AG09309 (cell line): ENCODE results near the gene ZNF365.

ENCODE experiments used
- DNase-seq: peaks from one replicate; pipeline ENCODE4 v3.0.0-alpha.2; 2010; ENCODE audit warnings: low read depth
- H3K4me3 ChIP-seq: 2 replicates; pipeline ENCODE4 v1.5.1; 2011; ENCODE audit warnings: mild to moderate bottlenecking, low read depth, low read length, moderate library complexity; ENCODE audit not compliant: control insufficient read depth
- TF ChIP-seq, protein P1 (sequence below): IDR thresholded peaks from 2 replicates; pipeline ENCODE4 v1.5.1; 2011; ENCODE audit warnings: mild to moderate bottlenecking, low read depth, low read length, inconsistent platforms; ENCODE audit not compliant: insufficient read depth, control insufficient read depth; ENCODE audit errors: missing control alignments

The ZNF365 gene

GRCh38 chr10:62373995-62374861, at the start of gene ZNF365:
Gene ZNF365, plus strand, starts transcription at chr10:62374369. Its CDS starts 1,825 bp downstream, at chr10:62376194.
- H3K4me3 ChIP-seq, result peak within 1 kb of the TSS; percentile 69
- no peak for DNase-seq
- TF ChIP-seq, protein P1, sequence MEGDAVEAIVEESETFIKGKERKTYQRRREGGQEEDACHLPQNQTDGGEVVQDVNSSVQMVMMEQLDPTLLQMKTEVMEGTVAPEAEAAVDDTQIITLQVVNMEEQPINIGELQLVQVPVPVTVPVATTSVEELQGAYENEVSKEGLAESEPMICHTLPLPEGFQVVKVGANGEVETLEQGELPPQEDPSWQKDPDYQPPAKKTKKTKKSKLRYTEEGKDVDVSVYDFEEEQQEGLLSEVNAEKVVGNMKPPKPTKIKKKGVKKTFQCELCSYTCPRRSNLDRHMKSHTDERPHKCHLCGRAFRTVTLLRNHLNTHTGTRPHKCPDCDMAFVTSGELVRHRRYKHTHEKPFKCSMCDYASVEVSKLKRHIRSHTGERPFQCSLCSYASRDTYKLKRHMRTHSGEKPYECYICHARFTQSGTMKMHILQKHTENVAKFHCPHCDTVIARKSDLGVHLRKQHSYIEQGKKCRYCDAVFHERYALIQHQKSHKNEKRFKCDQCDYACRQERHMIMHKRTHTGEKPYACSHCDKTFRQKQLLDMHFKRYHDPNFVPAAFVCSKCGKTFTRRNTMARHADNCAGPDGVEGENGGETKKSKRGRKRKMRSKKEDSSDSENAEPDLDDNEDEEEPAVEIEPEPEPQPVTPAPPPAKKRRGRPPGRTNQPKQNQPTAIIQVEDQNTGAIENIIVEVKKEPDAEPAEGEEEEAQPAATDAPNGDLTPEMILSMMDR, result no peak

DNA sequence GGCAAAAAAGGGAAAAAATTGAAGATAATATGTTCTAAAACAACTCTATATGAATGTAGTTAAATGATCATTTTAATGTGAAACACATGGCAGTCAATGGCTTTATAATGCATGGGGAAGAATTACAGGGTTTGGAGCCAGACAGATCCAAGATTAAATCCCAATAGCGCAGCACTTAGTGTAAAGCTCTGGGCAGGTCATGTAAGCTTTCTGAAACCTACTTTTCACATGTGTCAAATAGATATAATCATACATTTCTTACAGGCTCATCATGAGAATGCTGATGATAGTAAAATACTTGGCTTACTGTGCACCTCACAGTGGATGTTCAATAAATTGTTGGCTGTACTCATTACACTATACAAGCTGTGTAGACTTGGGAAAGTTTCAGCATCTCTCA, 48.0 kb upstream of the ZNF365 start:
- TF ChIP-seq, protein P1, result no peak
- no peak for DNase-seq
- H3K4me3 ChIP-seq, result no peak overlapping the region

DNA sequence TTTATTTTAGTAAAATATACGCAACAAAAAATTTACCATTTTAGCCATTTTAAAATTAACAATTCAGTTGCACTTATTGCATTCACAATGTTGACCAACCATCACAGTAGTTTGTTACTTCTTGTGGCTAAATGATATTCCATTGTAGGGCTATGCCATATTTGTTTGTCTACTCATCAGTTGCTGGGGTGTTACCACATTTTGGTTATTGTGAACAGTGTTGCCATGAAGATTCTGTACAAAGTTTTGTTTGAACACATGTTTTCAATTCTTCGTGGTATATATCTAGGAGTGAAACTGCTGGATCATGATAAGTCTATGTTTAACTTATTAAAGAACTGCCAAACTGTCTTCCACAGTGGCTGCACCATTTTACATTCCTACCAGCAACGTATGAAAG, 46.3 kb upstream of the ZNF365 start:
- TF ChIP-seq, protein P1, result no peak
- H3K4me3 ChIP-seq, result no peak overlapping the region
- no peak for DNase-seq

DNA sequence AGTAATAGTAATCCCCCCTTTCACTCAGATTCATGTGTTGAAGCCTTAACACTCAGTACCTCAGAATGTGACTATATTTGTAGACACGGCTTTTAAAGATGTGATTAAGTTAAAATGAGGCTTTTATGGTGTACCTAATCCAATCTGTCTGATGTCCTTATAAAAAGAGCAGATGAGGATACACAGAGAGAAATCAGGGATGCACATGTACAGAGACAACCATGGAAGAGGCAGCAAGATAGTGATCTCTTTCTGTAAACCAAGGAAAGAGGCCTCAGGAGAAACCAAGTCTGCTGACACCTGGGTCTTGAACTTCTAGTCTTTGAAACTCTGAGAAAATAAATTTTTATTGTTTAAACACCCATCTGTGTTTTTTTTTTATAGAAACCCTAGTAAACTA, 44.0 kb upstream of the ZNF365 start:
- TF ChIP-seq, protein P1, result no peak
- DNase-seq, result no peak
- no peak overlapping the region for H3K4me3 ChIP-seq

DNA sequence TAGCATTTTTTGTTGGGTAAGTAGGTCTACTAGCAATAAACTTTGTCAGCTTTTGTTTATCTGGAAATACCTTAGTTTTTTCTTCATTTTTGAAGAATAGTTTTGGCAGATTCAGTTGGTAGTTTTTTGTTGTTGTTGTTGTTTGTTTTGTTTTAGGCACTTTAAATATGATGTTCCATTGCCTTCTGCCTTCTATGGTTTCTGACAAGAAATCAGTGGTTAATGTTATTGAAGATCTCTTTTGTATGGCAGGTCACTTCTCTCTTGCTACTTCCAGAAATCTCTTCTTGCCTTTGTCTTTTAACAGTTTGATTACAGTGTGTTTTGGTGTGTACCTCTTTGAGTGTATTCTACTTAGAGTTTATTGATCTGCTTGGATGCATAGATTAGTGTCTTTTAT, 41.8 kb upstream of the ZNF365 start:
- TF ChIP-seq, protein P1, result no peak
- DNase-seq, result no peak
- no peak overlapping the region for H3K4me3 ChIP-seq

DNA sequence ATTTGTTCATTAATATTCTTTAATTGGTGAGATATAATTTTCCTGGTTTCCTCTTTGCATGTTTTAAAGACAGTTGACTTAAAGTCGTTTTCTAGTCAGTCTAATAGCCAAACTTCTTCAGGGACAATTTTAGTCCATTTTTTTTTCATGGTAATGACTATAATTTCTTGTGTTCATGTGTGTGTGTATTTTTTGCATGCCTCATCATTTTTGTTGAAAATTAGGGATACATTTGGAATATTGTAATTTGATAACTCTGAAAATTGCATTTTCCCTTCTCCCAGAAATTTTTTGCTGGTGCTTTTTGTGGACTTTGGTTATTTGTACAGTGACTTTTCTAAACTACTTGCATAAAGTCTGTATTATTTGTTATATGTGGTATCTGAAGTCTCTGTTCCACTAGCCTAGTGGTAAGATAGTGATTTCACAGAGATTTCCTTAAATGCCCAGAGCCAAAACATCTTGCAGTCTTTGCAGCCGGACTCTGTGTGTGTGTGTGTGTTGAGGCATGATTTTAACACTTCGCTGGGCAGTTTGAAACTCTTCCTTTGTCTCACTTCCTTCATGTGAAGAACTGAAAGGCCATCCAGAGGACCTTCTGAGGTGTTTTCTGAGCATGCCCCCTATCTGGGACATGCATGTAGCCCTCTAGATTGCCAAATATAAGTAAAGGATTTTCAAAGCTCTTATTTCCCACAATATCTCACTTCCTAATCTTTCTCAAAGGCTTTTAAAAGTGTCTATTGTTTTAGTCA, 40.9 kb upstream of the ZNF365 start:
- no peak for DNase-seq

More for the DNA sequence above, 40.9 kb upstream of the ZNF365 start:
- H3K4me3 ChIP-seq, result no peak overlapping the region
- TF ChIP-seq, protein P1, result no peak
